Tibial artery (tissue), 4 donors: Measurements from ENCODE around the gene NPHS1.

Source experiments
- DNase-seq, 2 donors: peaks; one replicate each; pipeline ENCODE4 v3.0.0-alpha.2; 2019
- H3K27ac ChIP-seq, 2 donors: fragments of 200-600 bp; sonication (generic) in 1 of 2; 1 replicate in 1 of 2; 2 replicates in 1 of 2; pipeline ENCODE4 v1.5.1; 2018 to 2019; ENCODE audit warnings: mild to moderate bottlenecking in 1 of 2
- H3K27me3 ChIP-seq, 2 donors: fragments of 200-600 bp; sonication (generic) in 1 of 2; one replicate each; pipeline versions ENCODE4 v1.5.1 to v1.6.0; 2016 to 2019
- H3K36me3 ChIP-seq, 3 donors: fragments of 200-600 bp; sonication (generic) in 2 of 3; one replicate each; pipeline ENCODE4 v1.5.1; 2016 to 2019; ENCODE audit warnings: mild to moderate bottlenecking in 2 of 3
- H3K4me1 ChIP-seq, 4 donors: fragments of 200-600 bp; sonication (generic) in 2 of 4; 1 replicate in 3 of 4; 2 replicates in 1 of 4; pipeline ENCODE4 v1.5.1; 2016 to 2019
- H3K4me3 ChIP-seq, 2 donors: fragments of 200-600 bp; sonication (generic) in 1 of 2; 1 replicate in 1 of 2; 2 replicates in 1 of 2; pipeline ENCODE4 v1.5.1; 2018 to 2019; ENCODE audit warnings: mild to moderate bottlenecking in 2 of 2
- H3K9me3 ChIP-seq, 3 donors: fragments of 200-600 bp; sonication (generic) in 1 of 3; one replicate each; pipeline ENCODE4 v1.5.1; 2016 to 2019
- intact Hi-C: fragments of 100-400 bp; cut with DNase I; formaldehyde crosslinking; loops from one replicate; pipeline ENCODE4 v1.15.0; 2023; ENCODE audit warnings: low total_unique reads
- TF ChIP-seq, protein P1 (sequence below), 2 experiments: fragments of 200-600 bp in 1 of 2; fragments of 450-650 bp in 1 of 2; IDR thresholded peaks; one replicate each; pipeline ENCODE4 v1.5.1; 2017 to 2019; ENCODE audit warnings: antibody characterized with exemption in 2 of 2, mild to moderate bottlenecking in 1 of 2, moderate library complexity in 1 of 2

Gene NPHS1

DNA sequence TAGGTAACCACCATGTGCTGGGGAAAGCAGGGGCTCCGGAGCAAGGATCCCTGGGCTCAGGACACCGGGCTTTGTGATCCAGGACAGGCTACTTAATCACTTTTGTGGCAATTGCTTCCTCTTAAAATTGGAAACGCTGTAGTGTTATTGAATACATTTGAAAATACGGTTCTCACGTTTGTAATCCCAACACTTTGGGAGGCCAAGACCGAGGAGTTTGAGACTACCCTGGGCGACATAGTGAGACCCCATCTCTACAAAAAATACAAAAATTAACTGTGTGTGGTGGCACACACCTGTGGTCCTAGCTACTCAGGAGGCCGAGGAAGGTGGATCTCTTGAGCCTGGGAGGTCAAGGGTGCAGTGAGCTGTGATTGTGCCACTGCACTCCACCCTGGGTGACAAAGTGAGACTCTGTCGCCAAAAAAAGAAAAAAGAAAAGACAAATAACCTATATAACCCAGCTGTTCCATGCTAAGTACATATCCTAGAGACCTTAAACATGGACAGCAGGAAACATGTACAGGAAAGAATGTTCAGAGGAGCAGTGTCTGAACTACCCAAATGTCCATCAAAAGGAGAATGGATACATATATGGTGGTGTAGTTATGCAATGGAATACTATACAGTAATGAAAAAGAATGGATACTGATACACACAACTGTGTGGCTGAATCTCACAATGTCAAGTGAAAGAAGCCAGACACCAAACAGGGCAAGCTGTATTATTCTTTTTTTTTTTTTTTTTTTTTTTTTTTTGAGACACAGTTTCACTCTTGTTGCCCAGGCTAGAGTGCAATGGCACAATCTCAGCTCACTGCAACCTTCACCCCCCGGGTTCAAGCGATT, 39.0 kb downstream of the NPHS1 start:
- intact Hi-C loops, result no loop called here
- TF ChIP-seq, protein P1, sequence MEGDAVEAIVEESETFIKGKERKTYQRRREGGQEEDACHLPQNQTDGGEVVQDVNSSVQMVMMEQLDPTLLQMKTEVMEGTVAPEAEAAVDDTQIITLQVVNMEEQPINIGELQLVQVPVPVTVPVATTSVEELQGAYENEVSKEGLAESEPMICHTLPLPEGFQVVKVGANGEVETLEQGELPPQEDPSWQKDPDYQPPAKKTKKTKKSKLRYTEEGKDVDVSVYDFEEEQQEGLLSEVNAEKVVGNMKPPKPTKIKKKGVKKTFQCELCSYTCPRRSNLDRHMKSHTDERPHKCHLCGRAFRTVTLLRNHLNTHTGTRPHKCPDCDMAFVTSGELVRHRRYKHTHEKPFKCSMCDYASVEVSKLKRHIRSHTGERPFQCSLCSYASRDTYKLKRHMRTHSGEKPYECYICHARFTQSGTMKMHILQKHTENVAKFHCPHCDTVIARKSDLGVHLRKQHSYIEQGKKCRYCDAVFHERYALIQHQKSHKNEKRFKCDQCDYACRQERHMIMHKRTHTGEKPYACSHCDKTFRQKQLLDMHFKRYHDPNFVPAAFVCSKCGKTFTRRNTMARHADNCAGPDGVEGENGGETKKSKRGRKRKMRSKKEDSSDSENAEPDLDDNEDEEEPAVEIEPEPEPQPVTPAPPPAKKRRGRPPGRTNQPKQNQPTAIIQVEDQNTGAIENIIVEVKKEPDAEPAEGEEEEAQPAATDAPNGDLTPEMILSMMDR (IDR thresholded peaks at IDR 0.05), result no peak
- Histone ChIP-seq H3K27me3 (peaks cover 0 to 33% of the 10 kb centered on the region in 2 donors), H3K36me3 (no peaks in the 10 kb centered on the region), H3K27ac (no peak overlapping the region), H3K4me3 (no peak overlapping the region), H3K4me1 (no peaks in the 10 kb centered on the region), H3K9me3 (no peaks in the 10 kb centered on the region)
- DNase-seq, result no peak

DNA sequence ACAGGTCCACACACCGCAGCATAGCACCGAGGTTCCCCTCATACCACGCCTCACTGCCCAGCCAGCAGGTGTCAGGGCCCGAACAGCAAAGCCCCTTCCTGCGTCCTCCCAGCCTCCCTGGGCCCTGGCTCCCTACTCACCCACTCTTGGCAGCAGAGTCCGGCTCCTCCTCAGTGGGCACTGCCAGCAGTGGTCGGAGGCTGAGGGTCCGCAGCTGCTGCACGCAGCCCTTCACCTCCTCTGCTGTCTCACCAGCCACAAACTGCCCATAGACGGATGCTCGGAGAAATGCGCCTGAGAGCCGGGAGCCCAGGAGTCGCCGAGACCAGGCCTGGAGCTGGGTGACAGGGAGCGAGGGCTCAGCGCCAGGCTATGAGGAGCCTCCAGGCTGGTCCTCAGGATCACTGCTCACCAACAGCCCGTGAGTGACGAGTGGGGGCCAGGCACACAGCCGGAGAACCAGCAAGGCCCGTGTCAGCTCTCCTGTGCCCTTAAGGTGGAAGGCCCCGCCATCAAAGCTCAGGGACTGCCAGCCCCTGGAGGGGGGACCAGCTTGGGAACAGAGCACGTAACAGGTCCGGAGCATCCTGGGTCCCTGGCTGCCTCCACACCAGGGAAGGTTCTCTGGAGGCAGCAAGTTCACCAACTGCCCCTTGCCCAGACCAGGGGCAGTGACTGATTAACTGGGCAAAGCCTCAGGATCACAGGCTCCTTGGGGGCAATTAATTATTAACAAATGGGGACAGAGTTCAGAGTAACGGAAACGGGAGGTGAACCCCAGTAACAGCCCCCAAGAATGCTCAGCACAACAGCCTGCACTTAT, 39.9 kb downstream of the NPHS1 start, which contains the start of gene PRODH2:
Gene PRODH2, minus strand, starts transcription at position 626 of the 823 bp plus-strand sequence. Its CDS starts 40 bp downstream, at position 586.
- Histone ChIP-seq H3K36me3 (no peaks in the 10 kb centered on the region), H3K27me3 (peaks cover 0 to 29% of the 10 kb centered on the region in 2 donors), H3K27ac (no peak within 1 kb of the TSS), H3K4me3 (no peak within 1 kb of the TSS), H3K4me1 (no peaks in the 10 kb centered on the region), H3K9me3 (no peaks in the 10 kb centered on the region)
- no peak for DNase-seq
- TF ChIP-seq, protein P1 (IDR thresholded peaks at IDR 0.05), result no peak
- intact Hi-C loops, result no loop called here

DNA sequence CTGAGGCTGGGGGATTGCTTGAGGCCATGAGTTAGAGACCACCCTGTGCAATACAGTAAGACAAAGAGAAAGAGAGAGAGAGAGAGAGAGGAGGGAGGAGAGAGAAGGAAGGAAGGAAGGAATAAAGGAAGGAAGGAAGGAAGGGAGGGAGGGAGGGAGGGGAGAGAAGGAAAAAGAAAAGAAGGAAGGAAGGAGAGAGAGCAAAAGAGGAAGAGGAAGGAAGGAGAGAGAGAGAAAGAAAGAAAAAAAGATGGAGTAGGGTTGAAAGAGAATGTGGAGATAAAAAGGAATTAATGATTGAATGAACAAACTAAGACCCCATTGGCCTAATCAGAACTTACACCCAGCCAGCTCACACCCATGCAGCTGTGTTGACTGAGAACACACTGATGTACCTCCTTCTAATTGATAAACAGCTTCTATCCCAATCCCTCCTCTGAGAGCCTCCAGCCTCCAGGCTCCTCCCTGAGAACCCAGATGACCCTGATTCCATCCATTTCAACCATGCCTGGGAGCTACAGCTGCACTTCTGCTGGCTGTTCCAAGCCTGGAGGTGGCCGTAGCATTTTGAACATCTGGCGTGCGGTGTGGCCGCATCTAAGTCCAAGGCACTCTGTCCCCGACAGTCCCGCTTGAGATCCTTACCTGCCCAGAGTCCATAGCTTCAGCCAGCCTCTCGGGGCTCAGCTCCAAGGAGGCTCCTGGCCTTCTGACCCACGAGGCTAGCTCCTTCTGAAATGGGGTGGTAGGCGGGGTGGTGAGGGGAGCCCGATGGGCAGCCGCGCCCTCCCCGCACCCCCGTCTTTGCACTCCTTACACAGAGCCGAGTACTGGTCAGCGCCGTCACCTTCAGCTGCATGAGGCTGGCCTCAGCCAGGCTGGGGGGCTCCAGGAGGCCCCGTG, 40.7 kb downstream of the NPHS1 start:
- H3K4me3 ChIP-seq, result no peak overlapping the region
- TF ChIP-seq, protein P1 (IDR thresholded peaks at IDR 0.05), result no peak
- intact Hi-C loops, result no loop called here
- H3K36me3 ChIP-seq, result no peaks in the 10 kb centered on the region
- no peak for DNase-seq
- H3K27ac ChIP-seq, result no peak overlapping the region
- no peaks in the 10 kb centered on the region for H3K4me1 ChIP-seq
- H3K9me3 ChIP-seq, result no peaks in the 10 kb centered on the region
- peaks cover 0 to 33% of the 10 kb centered on the region in 2 donors for H3K27me3 ChIP-seq

DNA sequence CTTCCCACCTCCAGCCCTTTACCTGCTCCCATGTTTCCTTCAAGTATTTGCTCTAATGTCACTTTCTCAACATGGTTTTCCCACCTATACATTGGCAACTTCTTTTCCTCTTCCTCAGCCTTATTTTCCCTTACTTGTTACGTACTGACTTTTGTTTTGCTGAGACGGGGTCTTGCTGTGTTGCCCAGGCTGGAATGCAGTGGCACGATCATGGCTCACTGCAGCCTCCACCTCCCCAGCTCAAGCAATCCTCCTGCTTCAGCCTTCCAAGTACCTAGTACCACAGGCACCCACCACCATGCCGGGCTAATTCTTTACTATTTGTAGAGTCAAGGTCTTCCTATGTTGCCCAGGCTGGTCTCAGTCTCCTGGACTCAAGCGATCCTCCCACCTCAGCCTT, 44.7 kb downstream of the NPHS1 start:
- TF ChIP-seq, protein P1 (IDR thresholded peaks at IDR 0.05), result no peak
- Histone ChIP-seq H3K9me3 (no peaks in the 10 kb centered on the region), H3K36me3 (no peaks in the 10 kb centered on the region), H3K4me3 (no peak overlapping the region), H3K4me1 (no peaks in the 10 kb centered on the region), H3K27me3 (peaks cover 0 to 27% of the 10 kb centered on the region in 2 donors), H3K27ac (no peak overlapping the region)
- intact Hi-C loops, result no loop called here
- no peak for DNase-seq

DNA sequence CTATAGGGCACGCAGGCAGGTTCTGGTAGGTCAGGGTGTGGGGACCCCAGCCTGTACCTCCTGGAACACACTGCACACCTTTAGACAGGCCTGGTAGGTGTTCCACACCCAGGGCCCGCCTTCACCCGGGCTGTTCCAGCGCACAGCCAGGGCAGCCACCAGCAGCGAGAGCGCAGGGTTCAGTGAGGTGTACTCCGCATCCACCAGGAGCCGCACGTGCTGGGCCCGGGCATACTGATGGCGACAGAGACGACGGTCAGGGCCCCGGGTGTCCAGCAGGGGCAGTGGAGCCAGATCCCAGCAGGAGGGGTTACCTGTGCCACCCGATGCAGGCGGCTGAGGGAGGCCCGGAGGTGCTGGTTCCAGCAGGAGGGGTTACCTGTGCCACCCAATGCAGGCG, 45.7 kb downstream of the NPHS1 start:
- Histone ChIP-seq H3K27ac (no peak overlapping the region), H3K27me3 (peaks cover 0 to 25% of the 10 kb centered on the region in 2 donors), H3K9me3 (no peaks in the 10 kb centered on the region), H3K4me3 (no peak overlapping the region), H3K4me1 (no peaks in the 10 kb centered on the region), H3K36me3 (no peaks in the 10 kb centered on the region)
- DNase-seq, result no peak
- TF ChIP-seq, protein P1 (IDR thresholded peaks at IDR 0.05), result no peak
- intact Hi-C loops, result no loop called here
